ENCODE measurements around the gene SIRPB2. TPM values are rescaled to one million over a fixed set of nuclear protein-coding genes. Genes with fewer than 3 reads are reported as not detected.

SIRPB2 gene
- polyA plus RNA-seq, 1 donor from 2014 or later, result not detected

DNA sequence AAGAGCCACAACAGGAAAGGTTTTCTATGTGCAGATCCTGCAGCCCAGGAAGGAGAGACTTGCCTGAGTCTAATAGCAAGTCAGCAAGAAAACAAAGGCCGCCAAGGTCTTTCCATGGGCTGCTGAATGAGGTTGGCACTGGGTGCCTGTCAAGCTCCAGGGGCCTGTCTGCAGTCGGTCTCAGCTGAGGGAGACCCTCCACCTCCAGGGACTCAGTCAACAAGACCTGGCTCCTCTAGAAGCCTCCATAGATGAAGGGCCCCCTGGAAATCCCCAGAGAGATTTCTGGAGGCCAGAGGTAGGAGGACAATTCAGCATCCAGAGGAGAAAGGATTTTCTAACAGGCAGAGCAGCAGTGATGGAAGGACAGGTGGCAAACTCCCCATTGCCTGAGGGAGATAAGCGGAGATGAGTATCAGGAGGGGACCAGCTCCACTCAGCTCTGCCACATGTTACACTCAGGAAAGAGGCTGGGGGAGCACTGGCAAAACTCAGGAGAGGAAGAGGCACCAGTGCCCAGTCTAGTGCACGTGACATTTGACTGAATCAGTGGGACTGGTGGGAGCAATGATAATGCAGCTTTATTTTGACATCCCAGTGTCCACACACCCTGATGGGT is 64.9 kb downstream of the SIRPB2 start:
- no peak overlapping the region for H3K27ac ChIP-seq (ENCODE audit: low read length)

More for the DNA sequence above, 64.9 kb downstream of the SIRPB2 start:
- Histone ChIP-seq H3K36me3 (ENCODE audit: insufficient read depth, low read length) (no peaks in the 10 kb centered on the region), H3F3A (ENCODE audit: insufficient read depth, low read length, poor library complexity, severe bottlenecking) (no peaks in the 10 kb centered on the region), H2AFZ (ENCODE audit: low read depth, low read length) (no peak overlapping the region), H3K27me3 (ENCODE audit: insufficient read depth, low read depth, low read length) (no peaks in the 10 kb centered on the region), H3K9ac (ENCODE audit: low read length) (no peak overlapping the region), H3K9me3 (ENCODE audit: low read length) (no peaks in the 10 kb centered on the region), H3K4me2 (ENCODE audit: low read length) (no peak overlapping the region), H4K20me1 (ENCODE audit: insufficient read depth) (no peaks in the 10 kb centered on the region), H3K9me2 (ENCODE audit: insufficient read depth, low read length) (no peaks in the 10 kb centered on the region), H3K4me3 (ENCODE audit: low read length) (no peak overlapping the region), H3K79me2 (replicated peaks; ENCODE audit: insufficient read depth, low read length) (no peaks in the 10 kb centered on the region)
- TF ChIP-seq EP300 (conservative IDR thresholded peaks at IDR 0.05; ENCODE audit: poor library complexity, severe bottlenecking) (no peak), SMC3 (conservative IDR thresholded peaks at IDR 0.05; ENCODE audit: poor library complexity) (no peak), TAF1 (IDR thresholded peaks at IDR 0.05; ENCODE audit: low read depth) (no peak), MXI1 (conservative IDR thresholded peaks at IDR 0.05; ENCODE audit: poor library complexity, severe bottlenecking) (no peak), POLR2AphosphoS5 (IDR thresholded peaks at IDR 0.05) (no peak), EZH2 (IDR thresholded peaks at IDR 0.05; ENCODE audit: borderline replicate concordance, insufficient read depth, low read length, poor library complexity, severe bottlenecking) (no peak), RAD21 (conservative IDR thresholded peaks at IDR 0.05) (no peak)
- TF ChIP-seq, protein P1, sequence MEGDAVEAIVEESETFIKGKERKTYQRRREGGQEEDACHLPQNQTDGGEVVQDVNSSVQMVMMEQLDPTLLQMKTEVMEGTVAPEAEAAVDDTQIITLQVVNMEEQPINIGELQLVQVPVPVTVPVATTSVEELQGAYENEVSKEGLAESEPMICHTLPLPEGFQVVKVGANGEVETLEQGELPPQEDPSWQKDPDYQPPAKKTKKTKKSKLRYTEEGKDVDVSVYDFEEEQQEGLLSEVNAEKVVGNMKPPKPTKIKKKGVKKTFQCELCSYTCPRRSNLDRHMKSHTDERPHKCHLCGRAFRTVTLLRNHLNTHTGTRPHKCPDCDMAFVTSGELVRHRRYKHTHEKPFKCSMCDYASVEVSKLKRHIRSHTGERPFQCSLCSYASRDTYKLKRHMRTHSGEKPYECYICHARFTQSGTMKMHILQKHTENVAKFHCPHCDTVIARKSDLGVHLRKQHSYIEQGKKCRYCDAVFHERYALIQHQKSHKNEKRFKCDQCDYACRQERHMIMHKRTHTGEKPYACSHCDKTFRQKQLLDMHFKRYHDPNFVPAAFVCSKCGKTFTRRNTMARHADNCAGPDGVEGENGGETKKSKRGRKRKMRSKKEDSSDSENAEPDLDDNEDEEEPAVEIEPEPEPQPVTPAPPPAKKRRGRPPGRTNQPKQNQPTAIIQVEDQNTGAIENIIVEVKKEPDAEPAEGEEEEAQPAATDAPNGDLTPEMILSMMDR (IDR thresholded peaks at IDR 0.05; ENCODE audit: poor library complexity, severe bottlenecking), result no peak
- TF ChIP-seq, protein P2, sequence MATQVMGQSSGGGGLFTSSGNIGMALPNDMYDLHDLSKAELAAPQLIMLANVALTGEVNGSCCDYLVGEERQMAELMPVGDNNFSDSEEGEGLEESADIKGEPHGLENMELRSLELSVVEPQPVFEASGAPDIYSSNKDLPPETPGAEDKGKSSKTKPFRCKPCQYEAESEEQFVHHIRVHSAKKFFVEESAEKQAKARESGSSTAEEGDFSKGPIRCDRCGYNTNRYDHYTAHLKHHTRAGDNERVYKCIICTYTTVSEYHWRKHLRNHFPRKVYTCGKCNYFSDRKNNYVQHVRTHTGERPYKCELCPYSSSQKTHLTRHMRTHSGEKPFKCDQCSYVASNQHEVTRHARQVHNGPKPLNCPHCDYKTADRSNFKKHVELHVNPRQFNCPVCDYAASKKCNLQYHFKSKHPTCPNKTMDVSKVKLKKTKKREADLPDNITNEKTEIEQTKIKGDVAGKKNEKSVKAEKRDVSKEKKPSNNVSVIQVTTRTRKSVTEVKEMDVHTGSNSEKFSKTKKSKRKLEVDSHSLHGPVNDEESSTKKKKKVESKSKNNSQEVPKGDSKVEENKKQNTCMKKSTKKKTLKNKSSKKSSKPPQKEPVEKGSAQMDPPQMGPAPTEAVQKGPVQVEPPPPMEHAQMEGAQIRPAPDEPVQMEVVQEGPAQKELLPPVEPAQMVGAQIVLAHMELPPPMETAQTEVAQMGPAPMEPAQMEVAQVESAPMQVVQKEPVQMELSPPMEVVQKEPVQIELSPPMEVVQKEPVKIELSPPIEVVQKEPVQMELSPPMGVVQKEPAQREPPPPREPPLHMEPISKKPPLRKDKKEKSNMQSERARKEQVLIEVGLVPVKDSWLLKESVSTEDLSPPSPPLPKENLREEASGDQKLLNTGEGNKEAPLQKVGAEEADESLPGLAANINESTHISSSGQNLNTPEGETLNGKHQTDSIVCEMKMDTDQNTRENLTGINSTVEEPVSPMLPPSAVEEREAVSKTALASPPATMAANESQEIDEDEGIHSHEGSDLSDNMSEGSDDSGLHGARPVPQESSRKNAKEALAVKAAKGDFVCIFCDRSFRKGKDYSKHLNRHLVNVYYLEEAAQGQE (IDR thresholded peaks at IDR 0.05; ENCODE audit: borderline replicate concordance), result no peak

Small RNA genes lying within 50 kb of the gene (small RNA-seq; reads per million reads assigned to genes)
- 0 reads per million in 3 experiments for gene RNU6-917P

Other genes starting within 250 kb of the SIRPB2 start
- gene SNPH, start 225.1 kb downstream of the SIRPB2 start, polyA plus RNA-seq, result 25.6 and 29.4 TPM in 2 replicates
- gene SDCBP2, start 162.3 kb downstream of the SIRPB2 start, polyA plus RNA-seq, result 3.1 and 5.2 TPM in 2 replicates
- 150 and 156 TPM in 2 replicates for gene FKBP1A, start 98.4 kb downstream of the SIRPB2 start, polyA plus RNA-seq
- gene NSFL1C, start 24.6 kb downstream of the SIRPB2 start, polyA plus RNA-seq, result 48.7 and 58.0 TPM in 2 replicates
- gene SIRPD, start 66.3 kb upstream of the SIRPB2 start, polyA plus RNA-seq, result not detected in 2 replicates
- 0.20 TPM in 1 of 2 replicates, not detected in the other for gene SIRPB1, start 128.6 kb upstream of the SIRPB2 start, polyA plus RNA-seq
- not detected in 2 replicates for gene SIRPG, start 166.4 kb upstream of the SIRPB2 start, polyA plus RNA-seq